ENCODE measurements around the gene SOX6.

SOX6 gene

DNA sequence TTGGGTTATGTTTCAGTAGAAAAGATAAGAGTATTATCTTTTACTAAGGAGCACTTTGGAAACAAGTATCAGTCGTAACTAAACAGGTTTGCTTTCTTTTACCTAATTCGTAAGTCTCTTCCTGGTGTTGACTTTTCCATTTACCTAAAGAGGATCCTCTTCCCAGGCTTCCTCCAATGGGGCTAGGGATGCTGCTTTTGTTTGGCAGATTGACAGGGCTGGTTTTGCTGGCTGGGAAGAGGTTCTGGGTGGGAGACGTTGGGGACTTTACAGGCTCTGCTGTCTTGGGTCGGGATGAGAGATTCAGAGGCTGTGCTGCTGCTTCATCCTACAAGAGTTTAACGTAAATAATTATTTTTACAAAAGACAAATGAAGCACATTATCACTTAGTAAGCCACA lies 306.7 kb downstream of the SOX6 start:
- DNase-seq (ENCODE audit: low read depth, low spot score), result no peak
- H3K4me3 ChIP-seq (ENCODE audit: low read length), result no peak overlapping the region
- H3K36me3 ChIP-seq (ENCODE audit: control insufficient read depth, insufficient read depth, low read length), result no peaks in the 10 kb centered on the region
- WGBS (ENCODE audit: insufficient coverage, insufficient read length), result no CpG with 5 or more reads among the region's 5 CpGs
- no peak overlapping the region for H3K27ac ChIP-seq (ENCODE audit: low read length)
- H3K27me3 ChIP-seq (ENCODE audit: control insufficient read depth, insufficient read depth, low read length), result no peaks in the 10 kb centered on the region
- 0 out of 2 replicates have a peak, but pooled peaks cover 1% of the 10 kb centered on the region for H3K4me1 ChIP-seq (ENCODE audit: control insufficient read depth, insufficient read depth, low read length)
- H3K9me3 ChIP-seq (ENCODE audit: control insufficient read depth, insufficient read depth, low read length), result no peaks in the 10 kb centered on the region

DNA sequence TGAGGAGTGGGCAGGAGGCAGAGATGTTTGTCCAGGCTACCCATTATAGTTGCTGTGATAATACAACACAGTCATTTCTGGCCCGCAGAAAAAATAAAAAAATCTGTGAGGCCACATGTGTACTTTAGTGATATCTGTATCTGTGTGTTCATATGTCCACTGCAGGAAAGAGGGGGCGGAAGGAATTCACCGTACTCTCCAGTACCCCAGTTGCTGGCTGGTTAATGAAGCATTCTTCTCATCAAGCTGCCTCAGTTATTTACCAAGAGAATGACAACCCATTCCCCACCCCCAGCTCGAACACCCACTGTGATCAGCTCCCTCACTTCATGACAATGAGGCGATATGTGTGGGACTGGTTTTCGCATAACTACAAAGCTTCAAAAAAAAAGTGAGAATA lies 309.3 kb downstream of the SOX6 start:
- Histone ChIP-seq H3K4me1 (ENCODE audit: control insufficient read depth, insufficient read depth, low read length) (0 out of 2 replicates have a peak, but pooled peaks cover 1% of the 10 kb centered on the region), H3K4me3 (ENCODE audit: low read length) (no peak overlapping the region), H3K27ac (ENCODE audit: low read length) (no peak overlapping the region), H3K27me3 (ENCODE audit: control insufficient read depth, insufficient read depth, low read length) (no peaks in the 10 kb centered on the region), H3K36me3 (ENCODE audit: control insufficient read depth, insufficient read depth, low read length) (no peaks in the 10 kb centered on the region), H3K9me3 (ENCODE audit: control insufficient read depth, insufficient read depth, low read length) (no peaks in the 10 kb centered on the region)
- WGBS (ENCODE audit: insufficient coverage, insufficient read length), result no CpG with 5 or more reads among the region's 6 CpGs
- DNase-seq (ENCODE audit: low read depth, low spot score), result no peak

DNA sequence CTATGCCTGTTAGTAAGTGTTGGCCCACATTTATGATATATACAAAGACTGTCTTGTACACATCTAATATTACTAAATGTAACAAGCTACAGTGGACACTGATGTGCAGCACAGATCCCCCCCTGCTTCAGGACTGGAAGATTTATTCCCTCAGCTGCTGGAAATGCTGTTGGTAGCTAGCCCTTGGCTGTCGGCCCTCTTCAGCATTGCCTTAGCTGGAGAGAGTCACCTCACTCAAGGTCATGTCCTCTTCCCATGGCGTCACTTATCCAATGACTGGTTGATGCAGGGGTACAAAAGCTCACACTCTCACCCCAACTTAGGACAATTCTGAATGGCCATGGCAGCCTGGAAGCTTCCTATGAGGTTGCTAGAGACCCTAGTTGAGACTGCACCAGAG lies 312.7 kb downstream of the SOX6 start:
- H3K36me3 ChIP-seq (ENCODE audit: control insufficient read depth, insufficient read depth, low read length), result no peaks in the 10 kb centered on the region
- WGBS (ENCODE audit: insufficient coverage, insufficient read length), result no CpG with 5 or more reads among the region's 2 CpGs

DNA sequence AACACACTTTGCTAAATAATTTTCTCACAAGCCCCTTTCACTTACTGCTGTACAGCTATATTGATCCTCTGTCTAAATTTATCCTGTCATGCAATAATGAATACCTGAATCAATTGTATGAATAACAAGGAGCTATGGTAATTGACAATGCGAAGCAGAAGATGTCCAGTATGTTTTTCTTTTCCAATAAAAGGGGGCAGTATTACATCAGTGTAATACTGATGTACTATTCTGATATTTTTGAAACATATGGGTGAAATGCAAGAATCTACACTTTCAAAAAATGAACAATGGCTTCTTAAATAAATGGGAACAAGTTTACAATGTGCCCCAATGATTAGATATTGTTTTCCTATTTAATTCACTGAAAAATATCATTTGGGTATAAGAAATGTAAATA lies 315.1 kb downstream of the SOX6 start:
- Histone ChIP-seq H3K4me3 (ENCODE audit: low read length) (no peak overlapping the region), H3K9me3 (ENCODE audit: control insufficient read depth, insufficient read depth, low read length) (no peaks in the 10 kb centered on the region), H3K4me1 (ENCODE audit: control insufficient read depth, insufficient read depth, low read length) (no peaks in the 10 kb centered on the region), H3K27me3 (ENCODE audit: control insufficient read depth, insufficient read depth, low read length) (no peaks in the 10 kb centered on the region), H3K36me3 (ENCODE audit: control insufficient read depth, insufficient read depth, low read length) (no peaks in the 10 kb centered on the region), H3K27ac (ENCODE audit: low read length) (no peak overlapping the region)
- WGBS (ENCODE audit: insufficient coverage, insufficient read length), result no CpG with 5 or more reads among the region's 1 CpG
- DNase-seq (ENCODE audit: low read depth, low spot score), result no peak

More for the DNA sequence above, 312.7 kb downstream of the SOX6 start:
- H3K27ac ChIP-seq (ENCODE audit: low read length), result no peak overlapping the region
- 0 out of 2 replicates have a peak, but pooled peaks cover 1% of the 10 kb centered on the region for H3K4me1 ChIP-seq (ENCODE audit: control insufficient read depth, insufficient read depth, low read length)
- H3K27me3 ChIP-seq (ENCODE audit: control insufficient read depth, insufficient read depth, low read length), result no peaks in the 10 kb centered on the region
- no peak overlapping the region for H3K4me3 ChIP-seq (ENCODE audit: low read length)
- no peaks in the 10 kb centered on the region for H3K9me3 ChIP-seq (ENCODE audit: control insufficient read depth, insufficient read depth, low read length)
- no peak for DNase-seq (ENCODE audit: low read depth, low spot score)

DNA sequence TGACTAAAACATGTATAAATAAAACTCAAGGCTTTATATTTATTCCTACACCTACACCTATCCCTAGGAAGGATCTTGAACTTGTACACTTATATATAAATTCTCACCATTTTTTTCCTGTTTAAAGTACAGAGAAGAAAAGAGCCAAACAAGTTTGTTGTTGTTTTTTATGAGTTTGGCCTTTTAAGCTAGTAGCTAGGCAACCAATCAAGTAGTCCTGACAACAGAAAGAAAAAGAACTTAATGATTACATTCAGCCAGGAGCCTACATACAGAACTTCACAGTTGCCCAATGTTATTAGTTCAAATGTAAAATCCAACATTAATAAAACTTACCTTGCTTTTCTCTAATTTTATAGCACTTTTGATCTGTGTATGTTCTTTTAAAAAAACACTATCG lies 316.2 kb downstream of the SOX6 start:
- Histone ChIP-seq H3K9me3 (ENCODE audit: control insufficient read depth, insufficient read depth, low read length) (no peaks in the 10 kb centered on the region), H3K4me3 (ENCODE audit: low read length) (no peak overlapping the region), H3K36me3 (ENCODE audit: control insufficient read depth, insufficient read depth, low read length) (no peaks in the 10 kb centered on the region), H3K27me3 (ENCODE audit: control insufficient read depth, insufficient read depth, low read length) (no peaks in the 10 kb centered on the region), H3K27ac (ENCODE audit: low read length) (no peak overlapping the region), H3K4me1 (ENCODE audit: control insufficient read depth, insufficient read depth, low read length) (no peaks in the 10 kb centered on the region)
- no peak for DNase-seq (ENCODE audit: low read depth, low spot score)
- no CpG with 5 or more reads among the region's 1 CpG for WGBS (ENCODE audit: insufficient coverage, insufficient read length)

DNA sequence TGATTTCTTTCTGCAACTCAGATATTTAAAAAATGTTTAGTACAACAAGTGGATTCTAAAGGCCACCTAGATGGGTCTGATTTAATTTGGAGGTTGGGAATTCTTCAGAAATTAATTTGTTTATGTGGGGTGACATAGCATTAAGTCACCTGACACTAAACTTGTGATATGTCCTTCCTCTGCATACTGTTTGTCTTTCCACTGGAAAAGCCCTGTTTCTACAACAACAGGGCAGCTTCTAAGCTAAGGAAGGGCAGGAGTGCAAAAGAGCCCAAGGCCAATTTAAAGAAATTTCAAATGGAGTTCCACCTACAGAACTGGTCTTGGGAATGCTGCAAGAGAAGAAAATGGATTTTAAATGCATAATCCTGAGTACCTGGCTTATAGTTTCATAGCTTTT lies 319.2 kb downstream of the SOX6 start:
- H3K27me3 ChIP-seq (ENCODE audit: control insufficient read depth, insufficient read depth, low read length), result no peaks in the 10 kb centered on the region
- no peak overlapping the region for H3K4me3 ChIP-seq (ENCODE audit: low read length)
- no peaks in the 10 kb centered on the region for H3K9me3 ChIP-seq (ENCODE audit: control insufficient read depth, insufficient read depth, low read length)
- H3K4me1 ChIP-seq (ENCODE audit: control insufficient read depth, insufficient read depth, low read length), result no peaks in the 10 kb centered on the region
- H3K36me3 ChIP-seq (ENCODE audit: control insufficient read depth, insufficient read depth, low read length), result no peaks in the 10 kb centered on the region
- DNase-seq (ENCODE audit: low read depth, low spot score), result no peak
- no peak overlapping the region for H3K27ac ChIP-seq (ENCODE audit: low read length)

DNA sequence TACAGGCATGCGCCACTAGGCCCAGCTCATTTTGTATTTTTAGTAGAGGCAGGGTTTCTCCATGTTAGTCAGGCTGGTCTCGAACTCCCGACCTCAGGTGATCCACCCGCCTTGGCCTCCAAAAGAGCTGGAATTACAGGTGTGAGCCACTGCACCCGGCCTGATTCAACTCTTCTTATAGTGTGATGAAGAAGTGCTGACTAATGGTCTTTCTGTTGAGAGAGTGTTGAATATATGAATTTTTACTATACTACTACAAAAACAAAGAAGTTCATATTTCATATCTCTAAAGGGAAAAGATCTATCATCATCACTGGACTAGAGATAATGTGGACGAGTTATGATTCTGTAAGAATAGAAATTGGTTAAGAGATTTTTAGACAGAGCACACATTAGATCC lies 320.1 kb downstream of the SOX6 start:
- Histone ChIP-seq H3K27ac (ENCODE audit: low read length) (no peak overlapping the region), H3K4me3 (ENCODE audit: low read length) (no peak overlapping the region), H3K36me3 (ENCODE audit: control insufficient read depth, insufficient read depth, low read length) (no peaks in the 10 kb centered on the region), H3K27me3 (ENCODE audit: control insufficient read depth, insufficient read depth, low read length) (no peaks in the 10 kb centered on the region), H3K9me3 (ENCODE audit: control insufficient read depth, insufficient read depth, low read length) (no peaks in the 10 kb centered on the region), H3K4me1 (ENCODE audit: control insufficient read depth, insufficient read depth, low read length) (no peaks in the 10 kb centered on the region)
- no peak for DNase-seq (ENCODE audit: low read depth, low spot score)
- WGBS (ENCODE audit: insufficient coverage, insufficient read length), result no CpG with 5 or more reads among the region's 6 CpGs

DNA sequence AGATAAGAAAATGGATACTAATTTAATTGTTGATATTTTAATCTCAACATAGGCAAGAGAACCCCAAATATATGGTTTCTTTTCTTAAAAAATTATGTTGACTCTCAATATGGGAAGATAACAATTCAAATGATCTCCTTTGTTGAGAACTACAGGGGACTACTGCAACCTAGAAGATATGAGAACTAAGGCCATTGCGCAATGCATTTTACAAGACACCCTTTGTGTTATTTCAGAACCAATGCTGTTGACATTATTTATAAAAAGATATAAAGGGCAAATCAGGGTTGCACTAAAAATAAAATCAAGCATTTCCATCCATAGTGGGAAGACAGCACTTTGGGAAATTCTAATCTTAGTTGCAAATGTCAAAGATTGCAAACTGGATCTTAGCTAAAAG lies 322.3 kb downstream of the SOX6 start:
- no peak for DNase-seq (ENCODE audit: low read depth, low spot score)
- WGBS (ENCODE audit: insufficient coverage, insufficient read length), result no CpG with 5 or more reads among the region's 1 CpG
- no peaks in the 10 kb centered on the region for H3K27me3 ChIP-seq (ENCODE audit: control insufficient read depth, insufficient read depth, low read length)
- H3K27ac ChIP-seq (ENCODE audit: low read length), result no peak overlapping the region
- H3K4me1 ChIP-seq (ENCODE audit: control insufficient read depth, insufficient read depth, low read length), result no peaks in the 10 kb centered on the region
- H3K9me3 ChIP-seq (ENCODE audit: control insufficient read depth, insufficient read depth, low read length), result no peaks in the 10 kb centered on the region
- no peak overlapping the region for H3K4me3 ChIP-seq (ENCODE audit: low read length)
- no peaks in the 10 kb centered on the region for H3K36me3 ChIP-seq (ENCODE audit: control insufficient read depth, insufficient read depth, low read length)

DNA sequence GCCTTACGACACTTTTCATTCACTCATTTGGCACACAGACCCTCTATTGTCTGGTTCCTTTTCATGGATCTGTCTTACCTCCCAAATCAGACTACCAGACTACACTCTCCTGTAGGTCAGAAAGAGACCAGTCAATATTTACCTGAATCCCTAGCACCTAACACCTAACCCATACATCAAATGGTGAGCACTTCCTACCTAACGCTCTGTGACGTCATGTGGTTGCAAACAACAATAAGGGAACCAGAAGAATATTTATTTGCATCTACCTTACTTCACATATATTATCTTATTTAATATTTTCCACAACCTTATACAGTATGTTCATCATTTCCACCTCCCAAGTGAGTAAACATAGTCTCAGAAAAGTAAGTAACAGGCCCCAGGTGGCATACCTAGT lies 323.4 kb downstream of the SOX6 start:
- no peak overlapping the region for H3K4me3 ChIP-seq (ENCODE audit: low read length)
- no peaks in the 10 kb centered on the region for H3K4me1 ChIP-seq (ENCODE audit: control insufficient read depth, insufficient read depth, low read length)
- H3K9me3 ChIP-seq (ENCODE audit: control insufficient read depth, insufficient read depth, low read length), result no peaks in the 10 kb centered on the region
- H3K27me3 ChIP-seq (ENCODE audit: control insufficient read depth, insufficient read depth, low read length), result no peaks in the 10 kb centered on the region
- WGBS (ENCODE audit: insufficient coverage, insufficient read length), result no CpG with 5 or more reads among the region's 3 CpGs
- H3K36me3 ChIP-seq (ENCODE audit: control insufficient read depth, insufficient read depth, low read length), result no peaks in the 10 kb centered on the region
- no peak overlapping the region for H3K27ac ChIP-seq (ENCODE audit: low read length)
- no peak for DNase-seq (ENCODE audit: low read depth, low spot score)

DNA sequence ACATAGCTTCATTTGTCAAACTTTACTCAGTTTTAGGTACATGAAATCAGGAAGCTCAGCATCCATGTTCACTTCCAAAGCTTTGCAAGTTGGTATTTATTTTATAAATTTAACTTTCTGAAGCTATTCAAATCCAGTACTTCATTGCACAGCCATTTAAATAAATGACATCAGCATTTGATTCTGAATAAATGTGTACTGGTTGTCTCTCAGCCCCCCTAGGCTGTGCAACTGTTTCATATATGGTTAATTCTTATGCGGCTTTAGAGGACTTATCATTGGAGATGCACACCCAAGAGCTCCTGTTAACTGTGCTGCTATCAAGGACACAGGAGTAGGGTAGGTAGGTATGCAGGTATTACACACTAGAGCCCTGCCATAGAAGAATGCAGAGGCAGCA lies 325.1 kb downstream of the SOX6 start:
- DNase-seq (ENCODE audit: low read depth, low spot score), result no peak
- H3K27me3 ChIP-seq (ENCODE audit: control insufficient read depth, insufficient read depth, low read length), result no peaks in the 10 kb centered on the region
- H3K4me3 ChIP-seq (ENCODE audit: low read length), result no peak overlapping the region
- H3K9me3 ChIP-seq (ENCODE audit: control insufficient read depth, insufficient read depth, low read length), result no peaks in the 10 kb centered on the region
- H3K4me1 ChIP-seq (ENCODE audit: control insufficient read depth, insufficient read depth, low read length), result peaks cover 1% of the 10 kb centered on the region
- no CpG with 5 or more reads among the region's 1 CpG for WGBS (ENCODE audit: insufficient coverage, insufficient read length)
- H3K36me3 ChIP-seq (ENCODE audit: control insufficient read depth, insufficient read depth, low read length), result no peaks in the 10 kb centered on the region
- no peak overlapping the region for H3K27ac ChIP-seq (ENCODE audit: low read length)

DNA sequence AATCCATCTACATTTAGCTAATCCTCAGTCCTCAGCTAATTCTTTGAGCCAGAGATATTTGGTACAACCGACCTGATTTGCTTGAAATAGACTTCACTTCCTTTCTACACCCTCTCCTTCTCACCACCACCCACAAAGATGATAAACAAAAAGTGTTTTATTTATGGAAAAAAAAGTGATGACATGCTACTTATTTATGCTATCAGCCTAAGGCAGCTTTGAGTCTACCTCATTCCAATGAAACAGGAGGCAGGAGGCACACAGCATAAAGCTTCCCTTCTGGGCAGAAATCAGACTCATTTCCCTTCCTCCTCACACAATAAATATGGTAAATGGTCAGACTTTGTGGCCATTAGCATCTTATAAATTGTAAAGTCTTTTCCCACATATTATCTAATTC lies 325.7 kb downstream of the SOX6 start:
- H3K4me1 ChIP-seq (ENCODE audit: control insufficient read depth, insufficient read depth, low read length), result peaks cover 2% of the 10 kb centered on the region
- no peak overlapping the region for H3K4me3 ChIP-seq (ENCODE audit: low read length)
- no peak for DNase-seq (ENCODE audit: low read depth, low spot score)
- WGBS (ENCODE audit: insufficient coverage, insufficient read length), result no CpG with 5 or more reads among the region's 1 CpG
- no peaks in the 10 kb centered on the region for H3K27me3 ChIP-seq (ENCODE audit: control insufficient read depth, insufficient read depth, low read length)
- no peaks in the 10 kb centered on the region for H3K9me3 ChIP-seq (ENCODE audit: control insufficient read depth, insufficient read depth, low read length)
- no peak overlapping the region for H3K27ac ChIP-seq (ENCODE audit: low read length)
- H3K36me3 ChIP-seq (ENCODE audit: control insufficient read depth, insufficient read depth, low read length), result no peaks in the 10 kb centered on the region
